GM19395 (cell line): Measurements from ENCODE around the gene FAM50B.

ENCODE experiments used
- ATAC-seq: cut with Tn5 transposase; IDR thresholded peaks from one replicate; pipeline ENCODE4 v1.9.1; 2021; ENCODE audit warnings: mild to moderate bottlenecking, moderate library complexity; ENCODE audit not compliant: unreplicated experiment

The FAM50B gene

GRCh38 chr6:3819161-3820110 lies 29.7 kb upstream of the FAM50B start:
- ATAC-seq, result no peak

DNA sequence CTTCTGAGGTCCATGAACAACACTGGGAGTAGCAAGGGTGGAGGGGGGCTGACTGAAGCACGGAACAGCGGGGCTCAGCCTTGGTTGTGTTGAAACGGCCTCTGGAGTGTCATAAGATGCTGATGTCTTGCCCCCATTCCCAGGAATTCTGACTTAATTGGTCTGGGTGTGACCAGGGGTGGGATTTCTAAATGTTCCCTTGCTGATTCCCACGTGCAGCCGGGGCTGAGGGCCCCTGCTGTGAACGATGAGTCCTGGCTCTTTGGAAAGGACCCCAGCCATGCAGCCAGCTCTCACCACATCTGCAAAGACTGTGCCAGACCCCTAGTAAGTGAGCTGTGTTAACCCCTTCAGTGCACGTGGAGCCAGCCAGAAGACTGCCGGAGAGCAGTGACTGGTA lies 28.6 kb upstream of the FAM50B start:
- no peak for ATAC-seq

DNA sequence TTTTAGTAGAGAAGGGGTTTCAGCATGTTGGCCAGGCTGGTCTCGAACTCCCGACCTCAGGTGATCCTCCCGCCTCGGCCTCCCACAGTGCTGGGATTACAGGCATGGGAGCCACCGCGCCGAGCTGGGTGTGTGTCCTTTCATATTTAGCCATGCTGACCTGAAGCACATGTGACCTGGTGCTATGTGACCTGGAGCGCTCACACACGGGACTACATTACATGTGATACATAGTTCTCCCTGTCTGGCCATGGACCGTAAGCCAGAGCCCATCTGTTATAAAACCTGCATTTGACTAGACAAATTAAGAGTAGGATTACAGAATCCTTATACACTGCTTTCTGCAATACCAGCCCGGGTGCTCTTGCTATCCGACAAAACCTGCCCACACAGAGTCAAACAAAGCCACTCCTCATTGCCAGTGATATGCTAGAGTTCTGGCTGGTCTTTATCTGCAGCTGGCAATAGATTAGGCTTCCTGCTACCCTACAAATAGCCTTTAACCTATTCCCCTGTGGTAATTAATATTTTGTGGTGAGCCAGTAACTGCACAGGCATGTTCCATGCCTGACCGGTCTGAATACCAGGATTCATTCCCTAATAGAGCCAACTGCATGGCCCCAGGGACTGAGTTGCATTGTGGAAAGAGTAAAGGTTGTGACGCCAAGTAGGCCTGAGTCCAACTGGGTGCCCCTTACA lies 26.3 kb upstream of the FAM50B start:
- no peak for ATAC-seq

DNA sequence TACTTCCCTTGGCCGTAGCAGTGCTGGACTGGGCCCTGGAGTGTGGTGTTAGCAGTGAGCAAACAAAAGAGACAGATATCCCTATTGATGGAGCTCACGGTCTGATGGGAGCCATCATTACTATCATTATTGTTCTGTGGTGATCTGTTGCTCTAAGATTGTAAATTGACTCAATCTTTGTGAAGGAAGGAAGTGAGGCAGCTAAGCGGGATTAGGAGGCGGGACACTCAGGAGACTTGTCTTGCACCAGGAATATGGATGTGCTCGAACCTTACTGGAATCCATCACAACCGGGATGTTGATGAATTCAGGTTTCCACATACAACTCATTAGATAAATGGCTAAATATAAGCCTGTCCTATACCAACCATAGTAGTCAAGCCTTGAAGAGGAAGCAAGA lies 25.5 kb upstream of the FAM50B start:
- ATAC-seq, result no peak

GRCh38 chr6:3825331-3825831 lies 23.8 kb upstream of the FAM50B start:
- no peak for ATAC-seq

DNA sequence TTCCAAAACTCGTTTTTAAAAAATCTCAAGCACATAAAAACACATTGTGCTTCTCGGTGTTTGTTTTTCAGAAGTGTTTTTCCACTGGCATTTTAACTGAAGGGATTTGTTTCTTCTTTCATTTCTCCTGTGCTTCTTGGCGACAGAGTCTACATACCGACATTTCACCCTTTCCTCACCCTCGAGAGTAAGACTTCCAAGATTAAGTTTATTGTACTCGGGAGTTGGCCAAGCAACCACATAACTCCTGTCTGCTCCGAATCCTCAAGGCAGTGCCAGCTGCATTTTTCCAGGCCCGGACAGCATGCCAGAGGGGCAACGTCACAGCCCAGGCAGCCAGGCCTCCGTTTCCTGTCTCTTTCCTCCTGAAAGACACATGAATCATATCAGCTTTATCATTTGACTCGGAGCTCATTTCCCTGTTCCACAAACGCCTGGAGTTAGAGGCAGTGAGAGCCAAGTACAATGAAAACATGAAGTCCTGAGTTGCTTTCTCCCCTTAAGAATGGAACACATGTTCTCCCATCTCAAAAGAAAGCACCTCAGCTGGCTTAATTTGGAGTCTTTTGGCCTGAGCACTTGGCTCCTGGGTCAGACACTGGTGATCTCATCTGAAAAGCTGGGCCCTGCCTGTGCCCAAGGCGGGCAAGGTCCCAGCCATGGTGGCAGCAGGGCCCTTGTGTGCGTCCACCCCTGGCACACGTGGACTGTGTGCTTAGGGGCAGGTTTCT lies 23.2 kb upstream of the FAM50B start:
- no peak for ATAC-seq

GRCh38 chr6:3829285-3829684 lies 19.9 kb upstream of the FAM50B start:
- no peak for ATAC-seq

DNA sequence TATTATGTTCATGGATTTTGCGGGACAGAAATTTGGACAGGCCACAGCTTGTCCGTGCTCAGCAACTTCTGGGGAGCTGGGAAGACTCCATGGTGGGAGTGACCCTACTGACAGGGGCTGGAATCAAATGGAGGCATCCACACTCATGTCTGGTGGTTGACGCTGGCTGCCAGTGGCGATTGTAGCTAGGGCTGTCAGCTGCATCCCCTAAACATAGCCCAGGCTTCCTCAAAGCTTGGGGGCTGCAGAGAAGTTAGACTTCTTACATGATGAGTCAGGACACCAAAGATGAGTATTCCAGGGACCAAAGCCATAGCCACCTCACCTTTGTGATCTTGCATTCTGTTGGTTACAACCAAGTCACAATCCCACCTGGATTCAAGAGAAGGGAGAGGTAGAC lies 18.4 kb upstream of the FAM50B start:
- no peak for ATAC-seq

DNA sequence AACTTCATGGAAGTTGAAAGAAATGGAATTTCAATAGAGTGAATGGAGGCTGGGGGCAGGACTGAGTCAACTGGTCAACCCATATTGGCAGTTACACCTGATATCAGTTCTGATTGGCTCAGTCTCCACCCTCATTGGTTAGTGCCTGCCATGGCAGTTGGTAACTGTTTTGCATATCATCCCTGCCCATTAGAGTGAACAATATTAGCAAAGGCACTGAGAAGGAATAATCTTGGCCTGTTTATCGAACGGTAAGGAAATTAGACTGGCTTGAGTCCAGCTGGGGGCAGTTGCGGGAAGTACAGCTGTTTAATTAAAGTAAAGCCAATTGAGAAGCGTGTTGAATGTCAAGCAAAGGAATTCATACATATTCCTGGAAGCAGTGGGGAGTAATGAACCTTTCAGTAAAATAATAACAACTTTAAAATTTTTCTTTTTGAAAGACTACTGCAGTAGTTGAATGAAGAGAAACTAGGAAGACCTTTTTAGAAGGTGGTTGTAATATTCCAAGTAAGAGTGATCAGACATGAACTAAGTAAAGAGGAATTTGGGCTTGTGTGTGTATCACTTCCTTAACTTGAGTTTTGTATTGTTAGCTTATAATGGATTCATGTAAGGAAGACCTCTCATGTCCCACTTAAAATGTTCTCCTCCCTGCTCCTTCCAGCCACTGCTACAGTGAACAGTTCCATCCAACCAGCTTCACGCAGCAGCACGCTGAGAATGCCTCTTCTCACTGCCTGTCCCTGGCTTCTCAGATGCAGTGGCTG lies 17.2 kb upstream of the FAM50B start:
- ATAC-seq, result no peak

GRCh38 chr6:3835055-3835731 lies 14.0 kb upstream of the FAM50B start:
- no peak for ATAC-seq

DNA sequence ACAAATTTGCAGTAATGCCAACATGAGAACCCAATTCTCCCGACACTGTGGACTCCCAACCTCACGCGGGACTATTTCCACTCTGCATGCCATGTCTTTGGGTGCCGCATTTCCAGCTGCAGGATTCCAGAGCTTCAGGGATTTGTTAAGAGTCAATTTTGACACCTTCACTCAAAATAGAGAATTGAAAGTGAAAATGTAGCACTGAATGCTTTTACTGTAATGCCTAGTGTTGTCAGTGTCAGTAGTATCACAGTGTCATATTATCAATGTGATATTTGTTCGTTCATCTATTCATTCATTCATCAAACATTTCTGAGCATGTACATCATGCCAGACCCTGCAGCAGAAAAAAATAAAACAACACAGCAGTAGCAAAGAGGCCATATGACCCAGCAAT lies 13.4 kb upstream of the FAM50B start:
- no peak for ATAC-seq

GRCh38 chr6:3836566-3836965 lies 12.6 kb upstream of the FAM50B start:
- no peak for ATAC-seq

DNA sequence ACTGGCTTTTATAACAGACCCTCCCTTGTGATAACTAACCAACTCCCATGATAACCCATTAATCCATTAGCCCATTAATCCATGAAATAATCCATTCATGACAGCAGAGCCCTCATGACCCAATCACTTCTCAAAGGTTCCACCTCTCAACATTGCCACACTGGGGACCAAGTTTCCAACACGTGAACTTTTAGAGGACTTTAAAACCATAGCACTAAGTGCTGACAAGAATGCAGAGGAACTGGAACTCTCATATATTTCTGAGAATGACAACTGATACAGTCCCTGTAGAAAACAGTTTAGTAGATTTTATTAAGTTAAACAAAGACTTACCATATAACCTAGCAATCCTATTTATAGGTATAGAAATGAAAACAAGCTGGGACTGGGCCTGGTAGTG lies 11.4 kb upstream of the FAM50B start:
- no peak for ATAC-seq

GRCh38 chr6:3838992-3839867 lies 9.9 kb upstream of the FAM50B start:
- no peak for ATAC-seq

GRCh38 chr6:3841066-3841454 lies 8.1 kb upstream of the FAM50B start:
- ATAC-seq, result no peak

DNA sequence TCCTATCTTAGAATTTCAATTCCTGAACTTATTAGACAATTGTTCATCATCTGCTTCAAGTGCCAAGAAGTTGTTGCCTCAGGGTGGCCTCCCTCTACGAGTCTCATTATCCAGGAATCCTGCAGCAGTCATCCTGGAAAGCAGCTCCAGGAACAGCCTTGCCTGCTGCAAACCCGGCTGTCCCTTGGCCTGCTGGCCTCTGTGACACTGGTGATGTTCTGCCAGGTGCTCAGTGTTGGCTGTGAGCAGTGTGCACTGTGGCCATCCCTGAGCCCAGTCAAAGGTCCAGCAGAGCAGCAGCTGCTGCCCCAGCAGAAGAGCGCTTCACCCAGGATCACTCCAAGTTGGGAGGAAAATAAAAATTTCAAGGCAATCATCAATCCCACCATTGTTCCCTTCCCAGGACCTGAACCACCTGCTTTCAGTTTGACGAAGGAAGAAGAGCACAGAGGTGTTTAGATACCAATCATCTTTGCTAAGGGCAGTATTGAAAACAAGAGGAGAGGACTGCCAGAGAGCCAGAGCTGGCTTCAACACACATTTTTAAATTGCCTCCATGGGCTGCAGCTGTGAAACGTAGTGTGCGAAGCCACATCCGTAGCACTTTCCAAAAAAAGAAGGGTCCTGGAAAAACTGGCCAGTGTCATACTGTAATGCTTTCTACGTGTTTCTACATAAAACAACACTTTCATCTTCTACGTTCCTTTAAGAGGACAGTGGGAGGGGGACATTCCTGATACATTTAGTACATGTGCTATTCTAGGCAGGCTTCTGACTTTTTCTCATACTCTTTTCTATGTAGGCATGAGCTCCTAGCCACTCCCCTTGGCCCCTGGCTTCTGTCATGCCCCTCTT lies 7.2 kb upstream of the FAM50B start:
- ATAC-seq, result no peak

DNA sequence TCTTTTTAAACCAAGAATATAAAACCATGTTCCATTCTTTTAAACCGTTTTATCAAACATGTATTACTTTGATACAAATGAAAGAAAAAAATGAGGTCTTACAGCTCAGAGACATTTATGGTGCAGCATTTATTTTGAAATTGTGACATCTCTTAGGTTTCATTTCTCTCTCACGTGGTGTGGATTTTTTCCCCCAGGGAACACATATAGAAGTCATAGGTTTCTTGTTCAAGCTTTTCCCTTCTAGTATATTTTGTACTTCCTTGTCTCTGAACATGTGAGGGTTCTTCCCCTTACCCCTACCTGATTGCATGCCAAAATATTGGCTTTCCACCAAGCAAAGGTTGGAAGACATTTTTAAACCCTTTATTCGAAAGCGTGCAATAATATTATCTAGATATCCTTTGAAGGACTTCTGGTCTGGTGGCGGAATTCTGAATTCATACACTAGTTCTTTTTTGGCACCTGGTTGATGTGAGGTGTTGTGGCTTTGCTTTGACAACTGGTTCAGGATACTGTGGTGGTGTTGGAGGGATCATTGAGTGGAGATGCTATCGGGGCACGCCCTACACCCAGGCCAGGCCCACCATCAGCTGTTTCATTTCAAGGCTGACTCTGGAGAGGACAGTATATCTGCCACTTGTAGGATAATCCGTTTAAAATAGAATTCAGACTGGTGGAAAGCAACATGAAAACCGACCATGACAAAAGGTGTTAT lies 5.6 kb upstream of the FAM50B start:
- ATAC-seq, result no peak

- no peak for ATAC-seq
Observed at GRCh38 chr6:3844097-3844463, 5.1 kb upstream of the FAM50B start.
